K562 (cell line): ENCODE results near the gene LIPE. TPM values are rescaled to one million over a fixed set of nuclear protein-coding genes. Genes with fewer than 3 reads are reported as not detected.

Experiments
- CUX1 ChIP-seq: fragments of 200-800 bp; sonication (Bioruptor generic); IDR thresholded peaks from 2 replicates; pipeline ENCODE4 v1.6.1; 2016; ENCODE audit warnings: missing genetic modification characterization, missing compliant biosample characterization
- HBP1 ChIP-seq: fragments of 450-650 bp; formaldehyde crosslinking; IDR thresholded peaks from 2 replicates; pipeline ENCODE4 v1.4.0; 2022; ENCODE audit warnings: missing genetic modification characterization
- SRSF7 ChIP-seq: fragments of 200-400 bp; formaldehyde crosslinking; optimal IDR thresholded peaks from 2 replicates; pipeline ENCODE3; 2017; ENCODE audit warnings: mild to moderate bottlenecking, low read depth, low read length
- TEAD4 ChIP-seq, 2 experiments: sonication (generic) in 1 of 2; formaldehyde crosslinking in 1 of 2; IDR thresholded peaks; 2 replicates each; pipeline versions ENCODE4 v1.6.1 to v1.8.0; 2012 to 2022; ENCODE audit warnings: borderline replicate concordance in 1 of 2, inconsistent platforms in 1 of 2, low read length in 1 of 2, mild to moderate bottlenecking in 1 of 2, missing genetic modification reagents in 1 of 2
- UBTF ChIP-seq, 2 experiments: IDR thresholded peaks; 2 replicates each; pipeline ENCODE4 v1.6.1; 2012; ENCODE audit warnings: improper control_type of control experiment in 2 of 2, low read depth in 2 of 2, low read length in 2 of 2, borderline replicate concordance in 1 of 2
- ZFP30 ChIP-seq: fragments of 250-450 bp; sonication (Bioruptor Pico); IDR thresholded peaks from 2 replicates; pipeline ENCODE4 v1.8.0; 2022; ENCODE audit warnings: moderate library complexity, mild to moderate bottlenecking, inconsistent platforms, borderline replicate concordance
- polyA plus RNA-seq, 8 experiments: library from polyadenylated mRNA; depleted of rRNA in 4 of 8; stranded (reverse) in 5 of 8; unstranded in 3 of 8; fragments of >200 nt; fragmentation: Nextera tagmentation in 2 of 8; fragmentation: Illumina TruSeq in 1 of 8; extraction: Ambion mirVana in 2 of 8; extraction: Trizol in 1 of 8; gene quantifications; 2 replicates each; pipeline versions ENCODE4 v1.2.1 to v1.2.3, GENCODE V29; 2011 to 2014; ENCODE audit warnings: inconsistent platforms in 1 of 8, missing spikeins in 1 of 8
- total RNA-seq, 7 experiments: library from RNA; depleted of rRNA in 6 of 7; stranded (reverse); fragments of >200 nt in 6 of 7; fragmentation: Illumina TruSeq in 2 of 7; extraction: Trizol in 2 of 7; gene quantifications; 2 replicates each; pipeline versions ENCODE4 v1.2.1 to v1.2.3, GENCODE V29; 2011 to 2021; ENCODE audit warnings: low replicate concordance in 1 of 7

The LIPE gene
- total and polyA plus RNA-seq, 9 of the 15 experiments (the other 6 are each of a cell fraction or from before 2014, with no cell fraction given) = 0.22 TPM; not detected in 8

GRCh38 chr19:42396381-42397262, 30.6 kb downstream of the LIPE start (continued):
- no peak for TF ChIP-seq ZFP30 (CRISPR knock-in tag)
- TF ChIP-seq HBP1 = no peak
- TF ChIP-seq UBTF (IDR thresholded peaks at IDR 0.05; ENCODE audit: borderline replicate concordance in 1 of 2, low read depth in 2 of 2, low read length in 2 of 2) = no peak
- TF ChIP-seq TEAD4 (IDR thresholded peaks at IDR 0.05; ENCODE audit: low read length) = 0 out of 2 replicates have a peak, but pooled peaks have one; percentile 7
- no peak for TF ChIP-seq TEAD4 (CRISPR knock-in tag; IDR thresholded peaks at IDR 0.05; ENCODE audit: borderline replicate concordance)
- no peak for TF ChIP-seq CUX1 (CRISPR knock-in tag)
- TF ChIP-seq SRSF7 = no peak
